GM18505 (cell line): ENCODE results near the gene ITGA3.

Experiments
- ATAC-seq: cut with Tn5 transposase; IDR thresholded peaks from one replicate; pipeline ENCODE4 v1.9.1; 2021; ENCODE audit not compliant: unreplicated experiment
- POLR2A ChIP-seq: IDR thresholded peaks from 4 replicates; pipeline ENCODE4 v1.6.1; 2011; ENCODE audit warnings: borderline replicate concordance; ENCODE audit not compliant: insufficient read depth, insufficient read length; ENCODE audit errors: extremely low read depth

The ITGA3 gene

DNA sequence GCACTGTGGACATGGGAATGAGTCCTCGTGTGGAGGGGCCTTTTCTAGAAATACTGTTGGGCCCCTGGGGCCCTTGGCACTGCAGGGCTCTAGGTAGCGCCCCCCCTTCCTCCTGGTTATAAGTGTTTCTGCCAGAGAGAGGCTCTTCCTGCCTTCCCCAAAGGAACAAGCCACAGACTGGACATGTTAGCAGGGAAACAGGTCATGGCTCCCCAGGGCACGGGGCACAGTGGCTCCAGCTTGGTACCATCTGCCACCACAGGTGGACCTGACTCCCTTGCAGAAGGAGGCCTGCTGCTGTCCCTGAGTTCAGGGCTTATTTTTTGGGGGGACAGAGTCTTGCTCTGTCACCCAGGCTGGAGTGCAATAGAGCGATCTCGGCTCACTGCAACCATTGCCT, 48.0 kb downstream of the ITGA3 start:
- ATAC-seq = no peak
- no peak for TF ChIP-seq POLR2A

DNA sequence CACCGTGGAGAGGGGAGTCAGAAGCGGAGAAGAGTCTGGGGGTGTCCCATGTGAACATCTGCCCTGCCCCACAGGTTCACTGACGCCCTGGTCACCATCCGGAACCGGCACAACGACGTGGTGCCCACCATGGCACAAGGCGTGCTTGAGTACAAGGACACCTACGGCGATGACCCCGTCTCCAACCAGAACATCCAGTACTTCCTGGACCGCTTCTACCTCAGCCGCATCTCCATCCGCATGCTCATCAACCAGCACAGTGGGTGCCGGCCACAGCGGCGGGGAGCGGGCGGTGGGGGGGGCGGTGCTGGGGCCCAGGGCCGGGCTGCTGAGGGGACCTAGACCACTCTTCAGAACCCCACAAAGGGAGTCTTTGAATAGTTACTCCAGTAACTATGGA, 49.9 kb downstream of the ITGA3 start:
- no peak for ATAC-seq
- TF ChIP-seq POLR2A = no peak

DNA sequence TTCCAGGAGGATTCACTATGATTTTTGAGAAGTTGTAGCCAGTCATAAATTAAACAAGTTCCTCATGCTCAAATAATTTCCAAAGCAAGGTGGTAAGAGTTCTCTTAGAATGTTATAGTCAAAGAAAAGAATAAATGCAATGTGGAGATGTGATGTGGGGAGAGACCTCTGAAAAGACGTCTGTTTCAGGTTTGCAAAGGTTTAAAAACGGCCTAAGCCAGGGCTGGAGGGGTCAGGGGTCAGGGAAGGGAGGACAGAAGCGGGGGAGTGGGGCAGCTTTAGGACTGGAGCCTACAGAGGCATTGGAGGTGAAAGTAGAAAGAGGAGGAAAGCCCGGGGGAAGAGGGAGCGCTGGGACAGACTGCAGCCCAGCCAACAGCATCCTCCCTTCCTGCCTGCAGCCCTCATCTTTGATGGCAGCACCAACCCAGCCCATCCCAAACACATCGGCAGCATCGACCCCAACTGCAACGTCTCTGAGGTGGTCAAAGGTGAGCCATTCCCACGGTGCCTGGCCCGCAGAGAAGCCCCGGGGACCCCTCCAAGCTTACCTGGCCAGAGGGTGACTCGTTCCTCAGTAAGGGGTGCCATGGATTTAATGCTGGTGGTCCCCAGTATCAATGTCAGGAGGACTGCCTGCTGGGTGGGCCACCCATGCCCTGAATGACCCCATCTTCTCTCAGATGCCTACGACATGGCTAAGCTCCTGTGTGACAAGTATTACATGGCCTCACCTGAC, 50.7 kb downstream of the ITGA3 start:
- TF ChIP-seq POLR2A = no peak
- ATAC-seq = no peak

DNA sequence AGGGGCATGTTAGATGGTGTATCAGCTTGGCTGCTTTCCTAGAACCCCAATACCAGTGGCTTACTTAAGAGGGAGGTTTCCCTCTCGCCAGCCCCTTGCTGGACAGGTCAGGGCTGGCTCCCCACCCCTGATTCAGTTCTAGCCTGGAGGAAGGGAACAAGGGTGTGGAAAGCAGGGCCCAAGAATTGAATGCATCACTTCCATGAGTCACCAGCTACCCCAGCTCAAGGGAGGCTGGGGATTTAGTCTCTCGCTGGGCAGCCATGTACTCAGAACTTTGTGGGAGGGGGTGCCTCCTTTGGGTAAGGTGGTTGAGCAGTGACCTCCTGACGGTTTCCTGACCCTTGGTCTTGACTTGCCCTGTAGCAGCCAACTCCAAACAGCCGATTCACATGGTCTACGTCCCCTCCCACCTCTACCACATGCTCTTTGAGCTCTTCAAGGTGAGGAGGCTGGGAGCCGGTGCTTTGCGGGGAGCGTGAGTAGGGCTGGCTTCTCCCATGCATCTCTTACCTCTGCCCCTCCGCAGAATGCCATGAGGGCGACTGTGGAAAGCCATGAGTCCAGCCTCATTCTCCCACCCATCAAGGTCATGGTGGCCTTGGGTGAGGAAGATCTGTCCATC, 52.0 kb downstream of the ITGA3 start:
- no peak for TF ChIP-seq POLR2A
- ATAC-seq = no peak

DNA sequence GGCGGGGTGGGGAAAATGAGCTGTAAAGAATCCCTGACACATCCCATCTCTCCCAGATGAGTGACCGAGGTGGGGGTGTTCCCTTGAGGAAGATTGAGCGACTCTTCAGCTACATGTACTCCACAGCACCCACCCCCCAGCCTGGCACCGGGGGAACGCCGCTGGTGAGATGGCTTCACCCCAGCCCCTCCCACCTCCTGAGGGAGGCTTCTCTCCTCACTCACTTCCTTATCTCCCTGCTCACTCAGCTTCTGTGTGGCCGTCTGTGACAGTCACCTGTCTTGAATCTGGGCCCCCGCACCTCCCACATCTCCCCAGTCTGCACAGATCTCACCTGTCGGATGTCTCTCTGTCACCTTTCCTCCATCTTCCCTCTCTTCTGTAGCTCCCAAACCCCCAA, 52.6 kb downstream of the ITGA3 start:
- no peak for ATAC-seq

DNA sequence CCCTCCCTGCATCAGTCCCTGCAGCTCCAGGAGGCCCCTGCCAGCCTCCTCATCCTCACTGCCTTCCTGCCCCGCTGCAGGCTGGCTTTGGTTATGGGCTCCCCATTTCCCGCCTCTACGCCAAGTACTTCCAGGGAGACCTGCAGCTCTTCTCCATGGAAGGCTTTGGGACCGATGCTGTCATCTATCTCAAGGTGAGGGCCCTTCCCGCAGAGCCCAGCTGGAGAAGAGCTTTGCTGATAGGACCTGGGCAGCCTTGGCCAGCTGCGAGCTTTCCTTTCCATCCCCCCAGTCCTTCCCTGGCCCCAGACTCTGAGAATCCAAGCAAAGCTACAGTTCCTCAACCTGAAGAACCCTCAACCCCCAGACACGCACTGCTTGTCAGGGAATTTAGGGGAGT, 53.3 kb downstream of the ITGA3 start:
- no peak for ATAC-seq

More for the DNA sequence above, 52.6 kb downstream of the ITGA3 start:
- TF ChIP-seq POLR2A = no peak

DNA sequence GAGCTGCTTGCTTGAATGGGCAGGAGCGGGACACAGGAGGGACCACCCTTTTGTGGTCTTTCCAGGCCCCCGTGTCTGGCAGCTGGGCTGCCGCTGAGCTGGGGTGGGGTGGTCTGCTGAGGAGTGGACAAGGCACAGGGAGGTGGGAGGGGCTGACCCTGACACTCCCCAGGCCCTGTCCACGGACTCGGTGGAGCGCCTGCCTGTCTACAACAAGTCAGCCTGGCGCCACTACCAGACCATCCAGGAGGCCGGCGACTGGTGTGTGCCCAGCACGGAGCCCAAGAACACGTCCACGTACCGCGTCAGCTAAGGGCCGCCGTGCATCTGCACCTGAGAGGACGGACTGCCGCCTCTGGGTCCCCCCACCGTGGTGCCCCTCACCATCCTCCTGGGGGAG, 53.9 kb downstream of the ITGA3 start:
- TF ChIP-seq POLR2A = no peak

More for the DNA sequence above, 53.3 kb downstream of the ITGA3 start:
- no peak for TF ChIP-seq POLR2A

DNA sequence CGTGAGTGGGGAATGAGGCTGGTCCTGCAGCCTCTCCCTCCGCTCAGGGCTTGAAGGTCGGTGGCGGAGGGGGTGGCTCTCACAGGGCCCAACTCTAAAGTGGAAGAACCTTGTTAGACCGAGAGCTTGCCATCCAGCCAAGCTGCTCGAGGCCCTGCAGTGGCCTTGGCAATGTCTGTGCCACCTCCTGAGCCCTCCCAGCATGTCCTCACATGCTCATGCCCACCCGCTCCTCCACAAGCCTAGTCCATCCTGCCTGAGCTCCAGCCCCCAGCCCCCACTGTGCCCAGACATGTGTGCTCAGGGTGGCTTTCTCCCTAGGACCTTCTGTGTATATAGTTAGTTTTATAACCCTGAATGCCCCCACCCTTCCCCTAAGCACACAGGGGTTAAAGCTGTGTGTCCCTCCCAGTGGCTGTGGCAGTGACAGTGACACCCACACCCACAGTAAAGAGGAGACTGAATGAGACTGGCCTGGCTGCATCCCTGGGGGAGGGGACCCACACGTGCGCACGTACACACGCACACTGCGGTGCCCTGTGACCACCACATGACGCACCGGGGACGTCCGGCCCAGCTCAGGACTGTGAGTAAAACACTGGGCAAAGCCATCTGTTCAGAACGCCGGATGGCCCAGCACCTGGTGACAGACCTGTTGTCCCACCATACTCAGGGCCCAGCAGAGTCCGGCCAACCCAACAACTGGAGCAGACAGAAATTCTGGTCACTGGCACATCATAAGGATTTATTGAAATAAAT, 54.9 kb downstream of the ITGA3 start:
- no peak for TF ChIP-seq POLR2A
- ATAC-seq = no peak

More for the DNA sequence above, 53.9 kb downstream of the ITGA3 start:
- ATAC-seq = no peak

DNA sequence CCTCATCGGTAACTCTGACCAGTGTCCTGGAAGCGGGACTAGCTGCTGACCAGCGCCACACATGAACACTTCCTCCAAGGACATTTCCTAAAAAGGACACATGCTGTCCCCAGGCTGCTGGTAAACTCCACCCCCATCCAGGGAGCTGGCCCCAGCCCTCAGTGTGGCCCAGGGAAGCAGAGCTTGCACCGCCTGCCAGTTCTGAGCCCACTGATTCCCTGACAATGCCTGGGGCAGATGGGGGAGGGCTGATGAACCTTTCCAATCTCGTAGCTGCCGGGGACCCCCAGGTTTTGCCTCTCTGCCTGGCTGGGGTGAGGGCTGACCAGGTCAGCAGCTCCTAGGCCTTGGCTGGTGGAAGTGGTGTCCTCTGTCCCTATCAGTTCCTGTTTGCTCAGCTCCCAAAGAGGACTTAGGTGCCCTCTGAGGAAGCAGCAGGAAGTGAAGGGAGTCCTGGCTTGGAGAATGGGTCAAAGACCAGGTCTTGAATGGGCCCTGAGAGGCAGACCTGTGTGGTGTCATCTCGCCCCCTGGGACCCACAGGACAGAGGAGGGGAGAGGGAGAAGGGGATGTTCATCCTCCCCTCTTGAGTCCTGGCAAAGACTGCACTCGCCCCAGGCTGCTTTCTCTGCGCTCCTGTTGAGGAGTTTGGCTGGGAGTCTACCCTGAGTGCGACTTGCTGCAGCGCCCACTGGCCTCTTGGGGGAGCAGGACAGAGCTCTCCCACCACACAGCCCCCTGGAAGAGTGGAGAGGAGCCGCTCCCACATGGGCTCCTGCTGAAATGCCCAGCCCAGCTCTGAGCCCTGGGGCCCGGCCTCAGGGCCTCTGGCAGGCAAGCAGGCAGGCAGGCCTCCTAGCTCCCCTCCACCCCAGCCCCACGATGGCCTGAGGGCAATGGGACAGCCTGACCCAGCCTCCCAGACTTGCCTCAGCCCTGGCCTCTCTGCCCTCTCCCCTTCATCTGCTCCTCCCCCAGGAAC, 56.1 kb downstream of the ITGA3 start:
- ATAC-seq = no peak
- TF ChIP-seq POLR2A = no peak

DNA sequence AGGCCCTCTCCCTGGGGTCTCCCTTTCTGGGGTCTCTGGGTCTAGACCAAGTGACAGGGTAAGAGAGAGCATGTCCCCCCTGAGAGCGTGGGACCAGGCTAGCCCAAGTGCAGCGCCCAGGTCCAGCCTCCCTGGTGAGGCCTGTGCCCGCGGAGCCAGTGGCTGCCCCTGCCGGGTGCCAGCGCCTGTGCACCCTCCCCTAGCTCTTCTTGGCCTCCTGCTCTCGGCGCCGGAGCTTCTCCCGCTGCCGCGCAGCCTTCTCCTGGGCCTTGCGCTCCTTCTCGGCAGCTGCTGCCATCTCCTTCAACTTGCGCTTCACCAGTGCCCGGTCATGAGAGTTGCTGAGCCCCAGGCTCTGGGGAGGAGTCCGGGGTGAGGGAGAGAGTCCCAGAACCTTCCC, 56.8 kb downstream of the ITGA3 start:
- no peak for TF ChIP-seq POLR2A
- no peak for ATAC-seq

DNA sequence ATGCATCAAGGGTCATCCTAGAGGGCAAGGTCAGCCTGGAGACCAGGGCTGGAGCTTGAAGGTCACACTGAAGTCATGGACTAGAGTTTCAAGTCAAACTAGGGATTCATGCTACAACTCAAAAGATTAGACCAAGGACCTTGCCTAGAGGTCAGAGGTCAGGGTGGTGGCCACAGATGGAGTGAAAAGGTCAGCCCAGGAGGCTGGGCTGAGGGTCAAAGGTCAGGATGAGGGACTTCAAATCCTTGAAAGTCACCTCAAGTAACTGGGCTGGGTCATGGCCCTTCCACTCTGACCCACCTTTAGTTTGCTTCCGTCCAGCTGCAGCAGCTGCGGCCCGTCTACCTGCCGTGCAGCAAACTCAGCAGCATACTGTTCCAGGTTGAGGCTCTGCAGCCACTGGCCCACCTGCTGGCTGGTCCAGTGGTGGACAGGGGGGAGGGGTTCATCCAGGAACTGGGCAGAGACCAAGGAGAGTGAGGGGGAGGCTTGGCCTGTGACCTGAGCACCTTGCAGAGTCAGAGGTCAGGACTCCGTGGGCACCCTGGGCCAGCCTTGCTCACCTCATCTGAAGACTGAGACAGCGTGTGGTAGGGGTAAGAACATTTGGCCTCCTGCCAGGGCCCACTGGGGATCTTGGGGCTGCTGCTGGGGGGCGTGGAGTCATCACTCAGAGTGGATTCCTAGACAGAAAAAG, 57.9 kb downstream of the ITGA3 start:
- no peak for ATAC-seq
- TF ChIP-seq POLR2A = no peak

DNA sequence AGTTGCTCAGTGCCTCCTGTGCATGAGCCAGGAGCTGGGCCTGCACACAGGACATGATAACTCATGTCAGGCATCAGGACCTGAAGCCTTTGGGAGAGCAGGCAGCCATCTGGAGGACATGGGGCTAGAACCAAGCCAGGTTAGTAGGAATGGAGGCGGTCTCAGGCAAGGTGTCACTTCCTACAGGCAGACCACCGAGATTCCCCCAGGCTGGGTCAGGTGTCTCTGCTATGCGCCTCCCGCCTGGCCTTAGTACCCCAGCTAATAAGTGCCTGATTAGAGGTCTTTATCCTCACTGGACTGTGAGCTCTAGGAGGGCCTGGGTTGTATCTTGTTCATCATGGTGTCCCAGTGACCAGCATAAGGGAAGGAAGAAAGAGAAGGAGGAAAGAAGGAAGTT, 58.5 kb downstream of the ITGA3 start:
- TF ChIP-seq POLR2A = no peak
- no peak for ATAC-seq
